Fibroblast of peridontal ligament (primary cell): Measurements from ENCODE around the gene RHBDF1.
"Not testable (repeated sequence)": the region's sequence is repeated elsewhere in the genome, so short reads cannot be mapped to it uniquely, and the experiment has no call there.

ENCODE experiments used
- DNase-seq: peaks from one replicate; pipeline ENCODE4 v3.0.0-alpha.2; 2010; ENCODE audit errors: extremely low read depth

The RHBDF1 gene

GRCh38 chr16:38206-38605 is 34.2 kb downstream of the RHBDF1 start:
- DNase-seq: not testable (repeated sequence)

- DNase-seq: no peak
Observed at GRCh38 chr16:37511-37910, 34.9 kb downstream of the RHBDF1 start.

- no peak for DNase-seq
Observed at GRCh38 chr16:36336-36984, 36.0 kb downstream of the RHBDF1 start.

GRCh38 chr16:35678-36305 is 36.6 kb downstream of the RHBDF1 start:
- no peak for DNase-seq

- DNase-seq: no peak
Observed at GRCh38 chr16:35011-35677, 37.3 kb downstream of the RHBDF1 start.

GRCh38 chr16:34648-34987 is 37.8 kb downstream of the RHBDF1 start:
- DNase-seq: no peak

GRCh38 chr16:33877-34647 is 38.4 kb downstream of the RHBDF1 start:
- DNase-seq: no peak

GRCh38 chr16:33154-33876 is 39.1 kb downstream of the RHBDF1 start:
- DNase-seq: not testable (repeated sequence)

GRCh38 chr16:30627-31026 is 41.8 kb downstream of the RHBDF1 start:
- DNase-seq: not testable (repeated sequence)

- not testable (repeated sequence) for DNase-seq
Observed at GRCh38 chr16:25926-26348, 46.5 kb downstream of the RHBDF1 start.

GRCh38 chr16:24151-24550 is 48.3 kb downstream of the RHBDF1 start:
- not testable (repeated sequence) for DNase-seq

- not testable (repeated sequence) for DNase-seq
Observed at GRCh38 chr16:20886-21285, 51.5 kb downstream of the RHBDF1 start.

GRCh38 chr16:17062-17765 is 55.2 kb downstream of the RHBDF1 start:
- DNase-seq: not testable (repeated sequence)

- not testable (repeated sequence) for DNase-seq
Observed at GRCh38 chr16:10772-11171, 61.7 kb downstream of the RHBDF1 start.

- no peak for DNase-seq
Observed at GRCh38 chr16:9903-10665, 62.3 kb downstream of the RHBDF1 start.
